Epithelial cell of alveolus of lung (primary cell): ENCODE data around the gene FAM200C. TPM values are rescaled to one million over a fixed set of nuclear protein-coding genes. Genes with fewer than 3 reads are reported as not detected.

Experiments
- total RNA-seq: library from RNA; depleted of rRNA; stranded (reverse); fragments of >200 nt; gene quantifications from 2 replicates; pipeline ENCODE4 v1.2.1, GENCODE V29; 2015

Gene FAM200C
- total RNA-seq, result 4.0 and 9.3 TPM in 2 replicates

DNA sequence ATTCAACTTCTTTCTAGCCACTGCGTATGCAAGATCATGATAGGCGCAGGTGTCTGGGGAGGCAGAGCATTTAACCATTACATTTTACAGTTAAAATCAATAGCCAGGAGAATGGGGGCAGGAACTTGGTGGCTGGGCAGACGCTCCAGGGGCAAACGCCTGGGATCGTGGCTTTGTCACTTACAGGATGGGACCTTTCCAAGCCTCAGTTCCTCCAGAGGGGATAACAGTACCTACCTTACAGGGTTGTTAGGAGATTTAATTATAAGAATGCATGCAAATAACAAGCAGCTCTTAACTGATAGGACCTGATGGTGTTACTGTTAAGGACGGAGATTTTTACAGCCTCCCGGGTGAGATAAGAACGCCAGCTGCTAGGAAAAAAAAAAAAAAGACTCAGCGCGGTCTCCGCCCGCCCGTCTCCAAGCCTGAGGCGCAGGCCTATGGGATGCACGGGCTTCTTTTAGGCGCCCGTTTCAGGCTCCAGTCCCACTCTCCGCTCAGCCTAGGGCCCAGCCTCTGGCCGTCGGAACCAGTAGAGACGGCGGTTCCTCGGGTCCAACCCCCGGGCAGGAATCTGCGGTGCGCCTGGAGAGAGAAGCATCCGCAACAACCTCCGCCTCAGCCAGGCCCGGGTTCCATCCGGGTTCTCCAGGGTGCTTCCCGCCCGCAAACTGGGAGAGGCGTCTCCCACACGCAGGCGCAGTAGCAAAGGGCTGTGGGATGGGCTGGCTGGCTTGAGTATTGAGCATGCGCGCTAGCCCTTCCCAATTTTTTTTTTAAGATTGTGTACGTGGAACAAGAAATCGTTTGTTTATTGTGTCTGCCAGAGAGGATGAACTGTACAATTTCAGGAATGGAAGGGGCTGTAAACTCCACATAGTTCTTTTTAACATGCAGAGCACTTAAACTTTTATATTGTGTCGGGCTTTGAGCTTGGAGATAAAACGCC lies at the start of gene FAM200C:
Gene FAM200C, minus strand, starts transcription at position 653 of the 952 bp plus-strand sequence. CDS start 4,564 bp downstream, outside the sequence.

DNA sequence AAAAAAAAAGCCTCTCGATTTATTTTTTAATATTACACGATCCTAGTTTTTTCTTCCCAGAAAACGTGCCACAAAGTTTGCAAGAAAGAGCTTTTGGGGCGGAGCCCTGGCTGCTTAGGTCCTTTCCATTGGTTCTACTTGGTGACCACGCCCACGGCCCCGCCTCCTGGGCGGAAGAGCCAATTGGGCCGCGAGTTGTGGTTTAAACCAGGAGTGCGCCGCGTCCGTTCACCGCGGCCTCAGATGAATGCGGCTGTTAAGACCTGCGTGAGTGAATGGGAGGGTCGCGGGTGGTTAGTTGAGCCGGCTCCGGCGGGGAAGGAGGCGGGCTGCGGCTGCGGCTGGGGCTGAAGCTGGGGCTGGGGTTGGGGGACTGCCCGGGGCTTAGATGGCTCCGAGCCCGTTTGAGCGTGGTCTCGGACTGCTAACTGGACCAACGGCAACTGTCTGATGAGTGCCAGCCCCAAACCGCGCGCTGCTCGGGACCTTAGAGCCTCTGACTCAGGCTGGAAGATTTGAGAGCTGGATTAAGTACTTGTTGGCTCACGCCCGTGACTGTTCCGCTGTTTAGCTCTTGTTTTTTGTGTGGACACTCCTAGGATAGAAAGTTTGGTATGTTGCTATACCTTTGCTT lies 21.9 kb upstream of the FAM200C start, which contains the start of gene PTTG1:
Gene PTTG1, plus strand, starts transcription at position 231 of the 634 bp plus-strand sequence. CDS start 458 bp downstream, outside the sequence.

DNA sequence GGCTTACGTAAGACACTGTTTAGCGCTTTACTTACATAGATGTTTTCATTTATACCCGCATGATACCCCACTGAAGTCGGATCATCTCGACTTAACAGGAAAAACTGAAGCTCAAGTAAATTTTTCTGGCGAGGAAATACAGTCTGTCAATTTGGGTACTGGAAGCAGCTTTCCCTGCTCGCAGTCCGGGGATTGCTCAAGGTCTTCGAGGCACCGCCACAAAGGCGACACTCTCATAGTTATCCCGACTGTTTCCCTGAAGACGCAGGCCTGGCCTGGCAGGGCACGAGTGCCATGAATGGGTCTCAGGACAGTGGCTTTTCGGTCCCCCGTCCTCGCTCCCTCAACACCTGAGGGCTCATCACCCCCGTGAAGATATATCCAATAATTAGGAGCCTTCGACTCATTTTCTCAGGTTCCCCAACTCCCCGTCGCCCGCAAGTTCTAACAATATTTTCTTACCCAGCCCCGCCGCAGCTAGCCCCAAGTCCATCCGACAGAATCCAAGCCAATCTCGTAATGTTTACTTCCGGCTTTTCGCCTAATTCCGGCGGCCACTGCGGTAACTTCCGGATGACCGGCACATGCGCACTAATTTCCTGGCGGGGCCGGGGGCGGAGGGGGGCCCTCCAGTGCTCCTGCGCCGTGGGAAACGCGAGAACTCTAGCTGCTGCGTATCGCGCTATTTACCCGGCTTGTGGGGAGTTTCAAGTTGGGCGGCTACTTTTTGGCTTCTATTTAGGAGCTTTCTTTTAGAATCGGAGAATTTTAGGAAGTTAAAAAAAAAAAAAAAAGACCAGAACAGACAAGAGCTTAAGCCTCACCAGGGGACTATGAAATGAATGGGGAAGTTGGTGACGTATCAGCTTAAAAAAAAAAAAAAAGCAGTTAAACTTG lies 19.0 kb upstream of the FAM200C start, which contains the start of gene SLU7:
Gene SLU7, minus strand, starts transcription at position 521 of the 897 bp plus-strand sequence. CDS start 3,787 bp downstream, outside the sequence.

DNA sequence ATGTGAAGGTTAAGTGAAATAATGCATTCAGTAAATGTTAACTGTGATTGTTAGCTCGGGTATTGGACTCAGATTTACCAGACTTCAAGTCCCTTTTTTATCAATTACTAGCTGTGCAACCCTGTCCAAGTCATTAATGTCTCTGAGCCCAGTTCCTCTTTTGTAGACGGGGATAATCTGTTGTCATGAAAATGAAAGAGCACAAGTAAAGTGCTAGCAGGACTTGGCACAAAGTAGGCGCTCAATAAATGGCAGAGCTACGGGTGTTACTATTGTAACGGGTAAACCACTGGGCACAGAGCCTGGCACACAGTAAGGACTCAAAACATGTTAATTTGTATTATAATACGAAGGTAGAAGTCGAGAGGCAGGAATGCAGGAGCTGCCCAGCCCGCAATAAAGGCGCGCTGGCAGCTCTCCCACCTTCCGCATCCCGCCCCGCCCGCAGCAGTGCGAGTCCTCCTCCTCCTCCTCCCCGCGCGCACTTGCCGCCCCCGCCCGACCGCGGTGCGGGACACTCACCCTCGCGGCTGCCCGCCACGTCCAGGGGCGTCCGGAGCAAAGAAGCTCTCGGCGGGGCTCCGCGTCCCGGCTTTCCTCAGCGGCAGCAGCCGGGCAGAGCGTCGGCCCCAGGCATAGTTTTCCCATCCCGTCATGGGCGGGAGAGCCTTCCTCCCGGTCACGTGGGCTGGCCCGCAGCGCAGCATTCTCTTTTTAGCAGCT lies 29.7 kb downstream of the FAM200C start, which contains the start of gene C1QTNF2:
Gene C1QTNF2, minus strand, starts transcription at position 637 of the 723 bp plus-strand sequence. CDS start 15,615 bp downstream, outside the sequence.

Other genes starting within 250 kb of the FAM200C start
- gene FABP6, start 170.5 kb downstream of the FAM200C start, total RNA-seq, result not detected in 2 replicates
- 3.9 and 4.4 TPM in 2 replicates for gene CCNJL, start 87.5 kb downstream of the FAM200C start, total RNA-seq
- 0.32 and 0.39 TPM in 2 replicates for gene C1QTNF2, start 29.4 kb downstream of the FAM200C start, total RNA-seq
- 40.1 and 77.3 TPM in 2 replicates for gene SLU7, start 19.0 kb upstream of the FAM200C start, total RNA-seq
- 54.9 and 267 TPM in 2 replicates for gene PTTG1, start 21.8 kb upstream of the FAM200C start, total RNA-seq